Subcutaneous abdominal adipose tissue (tissue), 5 donors: ENCODE measurements around the gene MSRB2.

Source experiments
- H3K27ac ChIP-seq: one replicate; pipeline ENCODE4 v1.7.0; 2013; ENCODE audit warnings: low read depth, mild to moderate bottlenecking, inconsistent platforms, low read length, moderate library complexity
- H3K27me3 ChIP-seq, 5 donors: one replicate each; pipeline ENCODE4 v1.7.0; 2013; ENCODE audit warnings: low read length in 5 of 5, inconsistent platforms in 1 of 5; ENCODE audit not compliant: control insufficient read depth in 5 of 5, insufficient read depth in 4 of 5
- H3K36me3 ChIP-seq, 5 donors: one replicate each; pipeline ENCODE4 v1.7.0; 2013; ENCODE audit warnings: low read length in 5 of 5; ENCODE audit not compliant: control insufficient read depth in 5 of 5, insufficient read depth in 5 of 5
- H3K4me1 ChIP-seq, 5 donors: one replicate each; pipeline ENCODE4 v1.7.0; 2013; ENCODE audit warnings: low read length in 5 of 5, mild to moderate bottlenecking in 3 of 5, moderate library complexity in 1 of 5; ENCODE audit not compliant: control insufficient read depth in 5 of 5, insufficient read depth in 5 of 5
- H3K4me3 ChIP-seq, 5 donors: one replicate each; pipeline ENCODE4 v1.7.0; 2013; ENCODE audit warnings: low read length in 5 of 5, low read depth in 1 of 5
- H3K9ac ChIP-seq, 5 donors: one replicate each; pipeline ENCODE4 v1.7.0; 2013; ENCODE audit warnings: low read length in 5 of 5, mild to moderate bottlenecking in 4 of 5, moderate library complexity in 3 of 5
- H3K9me3 ChIP-seq, 5 donors: one replicate each; pipeline ENCODE4 v1.7.0; 2013; ENCODE audit warnings: low read length in 5 of 5; ENCODE audit not compliant: control insufficient read depth in 5 of 5
- donor health status: healthy.
- donor health status: healthy.
- donor health status: healthy.
- donor health status: healthy.
- donor health status: healthy.

Gene MSRB2

GRCh38 chr10:23158370-23158769 lies 63.0 kb downstream of the MSRB2 start:
- Histone ChIP-seq H3K9ac (no peak overlapping the region), H3K36me3 (no peaks in the 10 kb centered on the region), H3K27ac (no peak overlapping the region), H3K27me3 (peaks cover 0 to 15% (median 6%) of the 10 kb centered on the region in 5 donors), H3K4me3 (peak overlapping the region in 1 of 5 donors; percentile 19), H3K4me1 (peaks cover 0 to 5% (median 3%) of the 10 kb centered on the region in 5 donors), H3K9me3 (no peaks in the 10 kb centered on the region)

GRCh38 chr10:23171232-23171876 lies 76.0 kb downstream of the MSRB2 start:
- Histone ChIP-seq H3K9me3 (no peaks in the 10 kb centered on the region), H3K9ac (no peak overlapping the region), H3K36me3 (no peaks in the 10 kb centered on the region), H3K4me3 (no peak overlapping the region), H3K4me1 (peaks cover 0 to 10% (median 4%) of the 10 kb centered on the region in 5 donors), H3K27ac (no peak overlapping the region), H3K27me3 (peaks cover 29 to 55% (median 37%) of the 10 kb centered on the region in 5 donors)
